KOPT-K1 (cell line): Measurements from ENCODE around the gene TP53RK.

Experiments used
- H3K27ac ChIP-seq: fragments of 200-600 bp; sonication (generic); 2 replicates; pipeline ENCODE4 v1.5.1; 2016; ENCODE audit warnings: antibody characterized with exemption, mild to moderate bottlenecking, low read depth, low read length; ENCODE audit not compliant: poor library complexity, severe bottlenecking
- H3K36me3 ChIP-seq: fragments of 200-600 bp; sonication (generic); 2 replicates; pipeline ENCODE4 v1.5.1; 2017; ENCODE audit warnings: antibody characterized with exemption, mild to moderate bottlenecking, low read length, moderate library complexity; ENCODE audit not compliant: insufficient read depth
- H3K9me3 ChIP-seq: fragments of 200-600 bp; sonication (generic); 2 replicates; pipeline ENCODE4 v1.5.1; 2017; ENCODE audit warnings: antibody characterized with exemption, low read length, mild to moderate bottlenecking; ENCODE audit not compliant: insufficient read depth, poor library complexity, severe bottlenecking

Gene TP53RK

GRCh38 chr20:46712056-46712636 is 22.9 kb upstream of the TP53RK start:
- peaks cover 12% of the 10 kb centered on the region for H3K9me3 ChIP-seq
- no peak overlapping the region for H3K27ac ChIP-seq
- no peaks in the 10 kb centered on the region for H3K36me3 ChIP-seq

DNA sequence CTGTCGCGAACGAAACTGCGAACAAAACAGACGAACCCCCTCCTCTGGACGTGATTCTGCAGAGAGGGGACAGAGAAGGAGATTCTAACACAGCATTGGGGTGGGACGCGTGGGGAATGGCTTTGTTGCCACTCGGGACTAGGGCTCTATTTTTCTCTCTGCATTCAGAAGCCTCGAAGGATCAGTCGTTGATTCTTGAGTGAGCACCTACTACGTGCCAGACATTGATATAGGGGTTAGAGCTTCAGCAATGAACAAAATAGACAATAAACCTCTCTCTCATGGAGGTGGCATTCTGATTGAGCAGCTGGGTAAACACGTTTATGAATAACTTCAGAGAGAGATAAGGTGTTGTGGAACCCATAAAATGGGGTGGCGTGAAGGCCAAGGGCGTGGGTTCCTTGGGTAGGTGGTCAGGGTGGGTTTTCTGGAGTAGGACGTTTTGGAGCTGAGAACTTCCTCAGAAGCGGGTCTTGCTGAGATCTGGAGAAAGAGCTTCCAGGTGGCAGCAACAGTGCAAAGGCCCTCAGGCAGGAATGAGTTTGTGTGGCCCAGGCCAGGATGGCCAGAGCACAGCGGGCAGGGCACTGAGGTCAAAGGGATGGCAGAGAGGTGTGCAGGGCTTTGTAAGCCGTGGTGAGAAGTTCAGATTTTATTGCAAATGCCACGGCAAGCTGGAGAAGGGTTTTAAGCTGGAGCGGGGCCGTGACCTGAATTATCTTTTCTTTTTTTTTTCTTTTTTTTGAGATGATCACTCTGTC is 21.1 kb upstream of the TP53RK start:
- peaks cover 30% of the 10 kb centered on the region for H3K9me3 ChIP-seq
- no peak overlapping the region for H3K27ac ChIP-seq
- no peaks in the 10 kb centered on the region for H3K36me3 ChIP-seq

- Histone ChIP-seq H3K9me3 (peaks cover 34% of the 10 kb centered on the region), H3K27ac (no peak within 1 kb of the TSS), H3K36me3 (no peaks in the 10 kb centered on the region)
These were observed 20.4 kb upstream of the TP53RK start, which contains the start of gene SLC2A10 for GRCh38 chr20:46709459-46710152. SLC2A10 (plus strand) TSS chr20:46709649; CDS start chr20:46709737, 88 bp downstream.

GRCh38 chr20:46709055-46709458 is 19.8 kb upstream of the TP53RK start:
- Histone ChIP-seq H3K36me3 (no peaks in the 10 kb centered on the region), H3K9me3 (peaks cover 34% of the 10 kb centered on the region), H3K27ac (no peak overlapping the region)

- peaks cover 34% of the 10 kb centered on the region for H3K9me3 ChIP-seq
- H3K36me3 ChIP-seq, result no peaks in the 10 kb centered on the region
- H3K27ac ChIP-seq, result no peak overlapping the region
These were observed 19.1 kb upstream of the TP53RK start for GRCh38 chr20:46708172-46708860.

DNA sequence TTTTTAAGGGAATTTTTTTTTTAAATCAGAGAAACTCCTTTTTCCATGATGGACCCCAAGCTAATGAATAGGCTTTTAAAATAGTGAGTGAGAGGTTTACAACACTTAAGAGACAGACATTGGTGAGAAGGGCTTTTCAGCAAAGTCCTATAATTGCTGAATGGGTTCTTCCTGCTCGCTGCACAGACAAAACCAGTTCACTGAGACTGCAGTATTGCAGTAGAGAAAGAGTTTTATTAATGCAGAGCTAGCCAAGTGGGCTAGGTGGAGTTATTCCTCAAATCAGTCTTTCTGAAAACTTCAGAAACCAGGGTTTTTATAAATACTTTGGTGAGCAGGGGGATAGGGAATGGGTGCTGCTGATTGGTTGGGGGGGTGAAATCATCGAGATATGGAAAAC is 17.0 kb upstream of the TP53RK start:
- Histone ChIP-seq H3K36me3 (no peaks in the 10 kb centered on the region), H3K9me3 (peaks cover 34% of the 10 kb centered on the region), H3K27ac (no peak overlapping the region)

- no peaks in the 10 kb centered on the region for H3K36me3 ChIP-seq
- no peak overlapping the region for H3K27ac ChIP-seq
- peaks cover 34% of the 10 kb centered on the region for H3K9me3 ChIP-seq
These were observed 16.1 kb upstream of the TP53RK start for GRCh38 chr20:46705378-46705729.

DNA sequence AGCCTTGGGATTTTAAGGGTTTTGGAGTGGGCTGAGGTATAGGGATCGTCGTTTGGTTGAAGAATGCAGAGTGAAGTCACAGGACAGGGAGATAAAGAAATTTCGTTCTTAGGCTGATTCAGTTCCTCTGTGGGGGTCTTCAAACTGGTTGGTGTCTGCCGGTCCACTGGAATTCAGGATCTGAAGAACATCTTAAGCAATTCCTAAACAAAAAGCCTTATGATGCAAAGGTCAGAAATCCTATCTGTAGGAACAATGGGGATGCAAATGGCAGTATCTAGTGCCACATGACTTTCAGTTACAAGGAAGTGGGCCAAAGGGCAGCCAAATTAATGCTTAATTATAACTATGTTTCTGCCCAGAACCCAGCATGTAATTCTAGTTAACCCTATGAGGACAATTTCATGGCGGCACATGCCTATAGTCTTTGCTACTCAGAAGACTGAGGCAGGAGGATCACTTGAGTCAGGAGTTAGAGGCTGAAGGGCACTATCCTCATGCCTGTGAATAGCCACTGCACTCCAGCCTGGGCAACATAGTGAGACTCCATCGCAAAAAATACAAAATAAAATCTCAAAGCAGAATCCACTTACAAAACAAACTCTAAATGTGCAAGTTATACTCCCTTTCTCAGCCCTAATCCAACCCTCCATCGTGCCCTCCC is 15.6 kb upstream of the TP53RK start:
- H3K36me3 ChIP-seq, result no peaks in the 10 kb centered on the region
- H3K27ac ChIP-seq, result no peak overlapping the region
- H3K9me3 ChIP-seq, result peaks cover 31% of the 10 kb centered on the region

DNA sequence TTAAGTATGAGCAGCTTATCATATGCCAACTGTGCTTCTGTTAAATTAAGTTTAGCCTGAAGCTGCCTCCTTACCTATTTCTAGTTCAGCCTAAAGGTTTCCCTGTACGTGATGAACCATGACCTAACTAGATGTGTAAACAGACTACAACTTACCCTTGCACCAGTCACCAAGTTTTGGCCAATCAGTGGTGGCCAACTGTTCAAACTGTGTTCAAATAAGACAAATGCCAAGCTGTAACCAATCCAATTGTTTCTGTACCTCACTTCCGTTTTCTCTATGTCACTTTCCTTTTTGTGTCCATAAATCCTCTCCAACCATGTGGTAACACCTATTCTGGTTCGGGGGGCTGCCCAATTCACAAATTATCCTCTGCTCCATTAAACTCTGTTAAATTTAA is 14.2 kb upstream of the TP53RK start:
- Histone ChIP-seq H3K27ac (no peak overlapping the region), H3K36me3 (no peaks in the 10 kb centered on the region), H3K9me3 (peaks cover 31% of the 10 kb centered on the region)

DNA sequence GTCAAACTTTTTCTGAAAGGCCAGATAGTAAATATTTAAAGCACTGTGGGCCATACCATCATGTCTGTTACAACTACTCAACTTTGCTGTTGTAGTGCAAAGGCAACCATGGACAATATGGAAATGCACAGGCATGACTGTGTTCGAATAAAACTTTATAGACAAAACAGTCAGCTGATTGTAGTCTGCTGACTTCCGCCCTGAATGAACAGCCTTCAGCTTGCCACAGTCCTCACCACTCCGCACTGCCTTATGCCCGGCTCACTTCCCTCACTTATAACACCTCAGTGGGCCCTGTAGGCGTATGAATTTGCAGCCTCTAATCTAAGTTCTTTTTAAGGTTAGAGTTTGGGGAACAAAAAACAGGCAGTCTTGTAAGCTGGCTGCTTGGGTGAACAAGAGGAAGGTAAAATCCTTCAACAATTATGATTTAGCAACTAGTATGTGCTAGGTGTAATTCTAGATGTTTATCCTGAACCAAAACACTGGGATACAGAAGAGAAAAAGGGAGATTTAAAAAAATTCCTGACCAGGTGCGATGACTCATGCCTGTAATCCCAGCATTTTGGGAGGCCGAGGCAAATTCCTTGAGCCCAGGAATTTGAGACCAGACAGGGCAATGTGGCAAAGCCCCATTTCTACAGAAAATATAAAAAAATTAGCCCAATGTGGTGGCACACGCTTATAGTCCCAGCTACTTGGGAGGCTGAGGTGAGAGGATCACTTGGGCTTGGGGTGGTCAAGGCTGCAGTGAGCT is 13.4 kb upstream of the TP53RK start:
- H3K9me3 ChIP-seq, result peaks cover 34% of the 10 kb centered on the region
- no peaks in the 10 kb centered on the region for H3K36me3 ChIP-seq
- H3K27ac ChIP-seq, result no peak overlapping the region

GRCh38 chr20:46701986-46702385 is 12.7 kb upstream of the TP53RK start:
- H3K36me3 ChIP-seq, result no peaks in the 10 kb centered on the region
- H3K27ac ChIP-seq, result no peak overlapping the region
- peaks cover 29% of the 10 kb centered on the region for H3K9me3 ChIP-seq

- Histone ChIP-seq H3K36me3 (no peaks in the 10 kb centered on the region), H3K27ac (no peak overlapping the region), H3K9me3 (peaks cover 24% of the 10 kb centered on the region)
These were observed 12.3 kb upstream of the TP53RK start for GRCh38 chr20:46701556-46701955.

- peaks cover 19% of the 10 kb centered on the region for H3K9me3 ChIP-seq
- H3K27ac ChIP-seq, result no peak overlapping the region
- H3K36me3 ChIP-seq, result no peaks in the 10 kb centered on the region
These were observed 11.8 kb upstream of the TP53RK start for GRCh38 chr20:46701057-46701456.

- H3K27ac ChIP-seq, result no peak overlapping the region
- H3K9me3 ChIP-seq, result peaks cover 14% of the 10 kb centered on the region
- H3K36me3 ChIP-seq, result no peaks in the 10 kb centered on the region
These were observed 11.2 kb upstream of the TP53RK start for GRCh38 chr20:46700481-46700880.
